GM12874 (cell line): ENCODE measurements around the gene BIRC2.

Experiments
- TF ChIP-seq, protein P1 (sequence below): IDR thresholded peaks from 2 replicates; pipeline ENCODE4 v1.5.1; 2011; ENCODE audit warnings: low read depth, mild to moderate bottlenecking, control low read depth, low read length, moderate library complexity; ENCODE audit not compliant: insufficient read depth

The BIRC2 gene

DNA sequence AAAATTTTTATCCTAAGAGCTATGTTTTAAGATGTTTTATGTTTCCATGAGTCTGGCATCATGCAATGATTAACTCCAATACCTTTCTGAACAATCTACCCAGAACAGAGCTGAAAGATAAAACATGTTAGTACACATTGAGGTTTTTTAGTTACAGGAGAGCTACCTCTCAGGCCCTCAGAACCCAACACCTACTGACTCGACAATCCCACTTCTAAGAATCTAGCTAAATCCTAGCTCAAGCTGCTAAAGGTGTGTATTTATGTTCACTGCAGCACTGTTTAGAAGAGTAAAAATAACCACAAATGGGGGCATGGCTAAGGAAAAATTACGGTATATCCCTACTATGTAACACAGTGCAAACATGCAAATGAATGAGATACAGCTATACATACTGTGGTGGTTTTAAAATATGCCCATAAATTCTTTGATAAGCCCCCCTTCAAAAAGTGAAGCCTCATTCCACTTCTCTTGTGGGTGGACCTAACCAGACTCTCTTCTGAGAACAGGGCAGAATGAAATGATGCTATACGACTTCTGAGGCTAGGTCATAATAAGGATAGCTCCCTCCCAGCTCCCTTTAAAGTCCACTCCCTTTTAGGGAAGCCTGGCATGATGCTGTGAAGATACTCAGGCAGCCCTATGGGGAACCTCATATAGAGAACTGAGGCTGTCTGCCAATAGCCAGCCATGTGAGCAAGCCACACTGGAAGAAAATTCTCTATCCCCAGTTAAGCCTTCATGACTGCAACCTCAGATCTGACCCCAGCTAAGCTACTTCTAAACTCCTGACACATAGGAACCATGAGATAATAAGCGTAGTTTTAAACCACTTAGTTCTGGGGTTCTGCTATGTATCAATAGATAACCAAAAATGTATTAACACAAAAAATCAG is 76.1 kb downstream of the BIRC2 start:
- TF ChIP-seq, protein P1, sequence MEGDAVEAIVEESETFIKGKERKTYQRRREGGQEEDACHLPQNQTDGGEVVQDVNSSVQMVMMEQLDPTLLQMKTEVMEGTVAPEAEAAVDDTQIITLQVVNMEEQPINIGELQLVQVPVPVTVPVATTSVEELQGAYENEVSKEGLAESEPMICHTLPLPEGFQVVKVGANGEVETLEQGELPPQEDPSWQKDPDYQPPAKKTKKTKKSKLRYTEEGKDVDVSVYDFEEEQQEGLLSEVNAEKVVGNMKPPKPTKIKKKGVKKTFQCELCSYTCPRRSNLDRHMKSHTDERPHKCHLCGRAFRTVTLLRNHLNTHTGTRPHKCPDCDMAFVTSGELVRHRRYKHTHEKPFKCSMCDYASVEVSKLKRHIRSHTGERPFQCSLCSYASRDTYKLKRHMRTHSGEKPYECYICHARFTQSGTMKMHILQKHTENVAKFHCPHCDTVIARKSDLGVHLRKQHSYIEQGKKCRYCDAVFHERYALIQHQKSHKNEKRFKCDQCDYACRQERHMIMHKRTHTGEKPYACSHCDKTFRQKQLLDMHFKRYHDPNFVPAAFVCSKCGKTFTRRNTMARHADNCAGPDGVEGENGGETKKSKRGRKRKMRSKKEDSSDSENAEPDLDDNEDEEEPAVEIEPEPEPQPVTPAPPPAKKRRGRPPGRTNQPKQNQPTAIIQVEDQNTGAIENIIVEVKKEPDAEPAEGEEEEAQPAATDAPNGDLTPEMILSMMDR = no peak

DNA sequence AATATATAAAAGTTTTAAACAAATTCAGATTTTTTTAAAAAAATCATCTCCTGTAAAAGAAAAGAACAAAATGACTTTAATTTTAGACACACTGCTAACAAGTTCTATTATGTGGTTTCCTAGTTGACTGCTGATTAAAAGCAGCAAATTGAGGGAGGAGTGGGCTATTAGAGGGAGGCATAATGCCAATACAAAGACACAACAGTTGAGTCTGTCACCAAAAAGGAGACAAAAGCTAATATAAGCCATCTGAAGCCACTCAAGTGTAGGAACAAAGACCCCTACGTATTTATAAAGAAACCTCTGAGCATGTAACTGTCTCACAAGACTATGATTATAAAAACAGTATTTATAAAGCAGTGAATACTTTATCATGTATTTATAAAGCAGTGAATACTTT is 76.9 kb downstream of the BIRC2 start:
- TF ChIP-seq, protein P1 = no peak

DNA sequence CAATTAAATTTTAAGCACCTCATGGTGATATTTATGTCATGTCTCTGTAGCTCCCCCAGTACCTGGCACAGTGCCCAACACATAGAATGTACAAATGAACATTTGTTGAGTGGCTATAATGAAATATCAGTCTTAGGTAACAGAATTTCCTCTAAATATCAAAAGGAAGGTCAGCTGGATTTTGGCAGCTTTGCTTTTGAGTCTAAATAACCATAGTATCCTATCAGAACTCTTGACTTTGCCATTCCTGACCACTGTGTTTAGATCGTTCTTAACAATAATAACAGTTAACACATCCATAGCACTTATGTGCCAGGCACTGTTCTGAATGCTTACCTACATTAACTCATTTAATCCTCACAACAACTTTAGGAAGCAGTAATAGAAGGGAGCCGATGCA is 79.0 kb downstream of the BIRC2 start:
- TF ChIP-seq, protein P1 = no peak

DNA sequence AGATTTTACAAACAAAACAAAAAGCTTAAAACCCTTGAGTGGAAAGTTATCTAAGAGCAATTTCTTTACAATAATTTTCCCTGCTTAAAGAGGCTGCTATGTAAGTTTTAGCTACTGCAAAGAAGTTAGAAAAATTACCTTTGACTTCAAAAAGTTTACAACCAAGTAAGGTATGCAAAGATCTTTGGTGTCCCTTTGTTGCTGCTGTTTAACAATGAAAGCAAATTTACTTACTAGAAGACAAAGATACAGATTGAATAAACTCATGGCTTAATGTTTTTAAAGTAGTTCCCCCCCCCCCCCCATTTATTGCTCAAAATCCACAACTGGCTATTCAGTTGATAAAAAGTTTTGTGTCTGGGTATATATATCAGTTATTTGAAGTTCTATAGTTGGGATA is 79.6 kb downstream of the BIRC2 start:
- TF ChIP-seq, protein P1 = no peak

DNA sequence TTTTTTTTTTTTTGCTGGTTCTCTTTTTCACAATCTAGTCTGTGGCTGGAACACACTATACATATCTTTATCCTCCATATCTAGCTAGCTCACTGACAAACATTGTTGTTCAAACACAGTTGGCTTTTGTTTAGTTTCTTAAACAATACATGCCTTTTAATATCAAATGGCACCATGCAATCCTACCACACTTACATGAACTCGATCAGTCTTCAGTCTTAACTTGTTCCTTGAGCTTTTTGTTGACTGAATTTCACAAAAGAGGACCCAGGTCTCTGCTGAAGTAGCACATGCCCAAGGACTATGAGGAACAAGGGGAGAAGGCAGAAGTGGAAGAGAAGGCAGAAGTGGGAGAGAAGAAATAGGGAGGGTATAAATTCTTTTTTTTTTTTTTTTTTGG is 80.1 kb downstream of the BIRC2 start:
- TF ChIP-seq, protein P1 = no peak
